Measurements from ENCODE around the gene ITFG2.
A peak's percentile ranks its signal among the peaks of the same experiment; 100 is the strongest.

ITFG2 gene

GRCh38 chr12:2772370-2772769 lies 40.1 kb upstream of the ITFG2 start:
- ChIA-PET POLR2A (no interaction called here), CTCF (no interaction called here)
- TF ChIP-seq, protein P1, sequence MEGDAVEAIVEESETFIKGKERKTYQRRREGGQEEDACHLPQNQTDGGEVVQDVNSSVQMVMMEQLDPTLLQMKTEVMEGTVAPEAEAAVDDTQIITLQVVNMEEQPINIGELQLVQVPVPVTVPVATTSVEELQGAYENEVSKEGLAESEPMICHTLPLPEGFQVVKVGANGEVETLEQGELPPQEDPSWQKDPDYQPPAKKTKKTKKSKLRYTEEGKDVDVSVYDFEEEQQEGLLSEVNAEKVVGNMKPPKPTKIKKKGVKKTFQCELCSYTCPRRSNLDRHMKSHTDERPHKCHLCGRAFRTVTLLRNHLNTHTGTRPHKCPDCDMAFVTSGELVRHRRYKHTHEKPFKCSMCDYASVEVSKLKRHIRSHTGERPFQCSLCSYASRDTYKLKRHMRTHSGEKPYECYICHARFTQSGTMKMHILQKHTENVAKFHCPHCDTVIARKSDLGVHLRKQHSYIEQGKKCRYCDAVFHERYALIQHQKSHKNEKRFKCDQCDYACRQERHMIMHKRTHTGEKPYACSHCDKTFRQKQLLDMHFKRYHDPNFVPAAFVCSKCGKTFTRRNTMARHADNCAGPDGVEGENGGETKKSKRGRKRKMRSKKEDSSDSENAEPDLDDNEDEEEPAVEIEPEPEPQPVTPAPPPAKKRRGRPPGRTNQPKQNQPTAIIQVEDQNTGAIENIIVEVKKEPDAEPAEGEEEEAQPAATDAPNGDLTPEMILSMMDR (IDR thresholded peaks at IDR 0.05; ENCODE audit: control extremely low read depth, extremely low read depth, low read depth, missing control alignments): no peak
- DNase-seq (ENCODE audit: extremely low spot score): no peak

- TF ChIP-seq, protein P1 (IDR thresholded peaks at IDR 0.05; ENCODE audit: control extremely low read depth, extremely low read depth, low read depth, missing control alignments): no peak
- DNase-seq (ENCODE audit: extremely low spot score): no peak
- CTCF ChIA-PET: interaction anchor here (1.7 kb wide), 1 partner anchor 15 kb away, joined by 4 read pairs; no protein-coding TSS in a partner anchor
- POLR2A ChIA-PET: no interaction called here
Observed at GRCh38 chr12:2773199-2773875, 39.1 kb upstream of the ITFG2 start.

GRCh38 chr12:2775431-2775830 lies 37.0 kb upstream of the ITFG2 start:
- POLR2A ChIA-PET: no interaction called here
- CTCF ChIA-PET: interaction anchor here (1.2 kb wide), 1 partner anchor 15 kb away, joined by 3 read pairs; no protein-coding TSS in a partner anchor

GRCh38 chr12:2776129-2776806 lies 36.2 kb upstream of the ITFG2 start:
- ChIA-PET CTCF (no interaction called here), POLR2A (no interaction called here)
- TF ChIP-seq, protein P1 (IDR thresholded peaks at IDR 0.05; ENCODE audit: control extremely low read depth, extremely low read depth, low read depth, missing control alignments): no peak
- no peak for DNase-seq (ENCODE audit: extremely low spot score)

More at GRCh38 chr12:2775431-2775830, 37.0 kb upstream of the ITFG2 start:
- no peak for DNase-seq (ENCODE audit: extremely low spot score)
- TF ChIP-seq, protein P1 (IDR thresholded peaks at IDR 0.05; ENCODE audit: control extremely low read depth, extremely low read depth, low read depth, missing control alignments): no peak

GRCh38 chr12:2779281-2779680 lies 33.2 kb upstream of the ITFG2 start:
- ChIA-PET CTCF (no interaction called here), POLR2A (no interaction called here)
- DNase-seq (ENCODE audit: extremely low spot score): no peak
- TF ChIP-seq, protein P1 (IDR thresholded peaks at IDR 0.05; ENCODE audit: control extremely low read depth, extremely low read depth, low read depth, missing control alignments): no peak

DNA sequence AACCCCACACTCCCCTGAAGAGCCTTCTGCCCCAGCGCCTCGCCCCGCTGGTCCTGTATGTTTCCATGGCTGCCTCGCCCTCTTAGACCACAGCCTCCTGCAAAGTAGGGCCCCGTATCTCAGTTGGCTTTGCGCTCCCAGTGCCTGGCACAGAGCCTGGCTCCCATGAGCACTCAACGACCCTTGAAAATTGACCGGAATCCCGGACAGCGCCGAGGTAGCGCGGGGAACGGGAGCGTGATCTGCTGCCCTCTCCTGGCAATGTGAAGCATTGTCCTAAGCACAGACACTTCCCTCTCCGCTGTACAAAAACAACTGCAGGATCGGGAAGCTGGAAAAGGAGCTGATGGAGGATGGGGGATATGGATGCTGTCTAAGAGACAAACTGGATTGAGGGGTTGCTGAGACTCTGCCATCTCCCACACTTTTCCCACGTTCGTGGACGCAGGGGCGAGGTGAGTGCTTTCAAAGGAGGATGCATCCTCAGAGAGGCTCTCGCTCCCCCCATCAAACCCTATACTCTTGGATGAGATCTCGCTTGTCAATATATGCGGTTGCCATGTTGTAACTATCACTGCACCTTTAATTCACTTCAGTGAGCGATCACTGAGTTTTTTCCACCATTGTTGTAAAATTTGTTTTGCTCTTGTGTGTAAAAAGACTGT lies 28.4 kb upstream of the ITFG2 start:
- peak; percentile 68 for DNase-seq (ENCODE audit: extremely low spot score)
- TF ChIP-seq, protein P1 (IDR thresholded peaks at IDR 0.05; ENCODE audit: control extremely low read depth, extremely low read depth, low read depth, missing control alignments): peak; percentile 85
- ChIA-PET POLR2A (interaction anchor here (0.5 kb wide), 1 partner anchor 1089 kb away, joined by 4 read pairs; the partner anchor contains the start of gene PARP11), CTCF (interaction anchor here (0.6 to 4.4 kb wide), 11 partner anchors 9 to 105 kb away, joined by 3 to 19 read pairs (median 5); partner anchors contain the start of gene FKBP4)

Data from GM10248 (cell line).